Measurements from ENCODE around the gene KIF9. TPM values are rescaled to one million over a fixed set of nuclear protein-coding genes. Genes with fewer than 3 reads are reported as not detected.

The KIF9 gene
- total and polyA plus RNA-seq, 8 donors = under 0.01 to 46.3 (median 12.8) TPM; not detected in 1

- 84 to 91% (median 86%) methylated on average over 8 to 9 of the region's 9 CpGs for WGBS, 5 donors
- Histone ChIP-seq H3K36me3 (no peaks in the 10 kb centered on the region), H3K27ac (no peak overlapping the region), H3K4me3 (no peak overlapping the region), H3K4me1 (no peaks in the 10 kb centered on the region), H3K27me3 (no peaks in the 10 kb centered on the region), H3K9me3 (no peaks in the 10 kb centered on the region)
- no peak for DNase-seq
- TF ChIP-seq POLR2AphosphoS5 (IDR thresholded peaks at IDR 0.05) (no peak), EP300 (IDR thresholded peaks at IDR 0.05) (no peak), CTCF (IDR thresholded peaks at IDR 0.05) (no peak), POLR2A (IDR thresholded peaks at IDR 0.05) (no peak)
- intact Hi-C loops (cut with DNase I; ENCODE audit: low total_unique reads) = no loop called here
Measured at GRCh38 chr3:47243419-47244147, 39.0 kb downstream of the KIF9 start.

GRCh38 chr3:47239929-47240328 lies 42.7 kb downstream of the KIF9 start:
- intact Hi-C loops (cut with DNase I; ENCODE audit: low total_unique reads) = no loop called here
- no peaks in the 10 kb centered on the region for H3K36me3 ChIP-seq
- no peak overlapping the region for H3K4me3 ChIP-seq
- no peaks in the 10 kb centered on the region for H3K9me3 ChIP-seq
- TF ChIP-seq POLR2A (IDR thresholded peaks at IDR 0.05) = no peak
- TF ChIP-seq POLR2AphosphoS5 (IDR thresholded peaks at IDR 0.05) = no peak
- no peak for TF ChIP-seq EP300 (IDR thresholded peaks at IDR 0.05)
- TF ChIP-seq CTCF (IDR thresholded peaks at IDR 0.05) = no peak
- no peak overlapping the region for H3K27ac ChIP-seq
- no peaks in the 10 kb centered on the region for H3K4me1 ChIP-seq
- DNase-seq = no peak
- H3K27me3 ChIP-seq = no peaks in the 10 kb centered on the region
- 67 to 90% (median 86%) methylated on average over 1 to 6 of the region's 6 CpGs for WGBS, 5 donors

GRCh38 chr3:47238017-47238416 lies 44.6 kb downstream of the KIF9 start:
- Histone ChIP-seq H3K4me1 (no peaks in the 10 kb centered on the region), H3K9me3 (no peaks in the 10 kb centered on the region)
- 87 to 98% (median 92%) methylated on average over 3 of the region's 3 CpGs for WGBS, 5 donors

GRCh38 chr3:47228088-47228487 lies 54.5 kb downstream of the KIF9 start:
- Histone ChIP-seq H3K4me1 (peaks cover 0 to 7% (median 0%) of the 10 kb centered on the region in 4 donors), H3K27ac (no peak overlapping the region), H3K36me3 (no peaks in the 10 kb centered on the region), H3K27me3 (no peaks in the 10 kb centered on the region), H3K9me3 (no peaks in the 10 kb centered on the region), H3K4me3 (no peak overlapping the region)
- TF ChIP-seq POLR2AphosphoS5 (IDR thresholded peaks at IDR 0.05) (no peak), CTCF (IDR thresholded peaks at IDR 0.05) (no peak), POLR2A (IDR thresholded peaks at IDR 0.05) (no peak), EP300 (IDR thresholded peaks at IDR 0.05) (no peak)
- no peak for DNase-seq
- intact Hi-C loops (cut with DNase I; ENCODE audit: low total_unique reads) = no loop called here
- 20 to 63% (median 59%) methylated on average over 1 of the region's 1 CpG for WGBS, 5 donors

More at GRCh38 chr3:47238017-47238416, 44.6 kb downstream of the KIF9 start:
- TF ChIP-seq POLR2AphosphoS5 (IDR thresholded peaks at IDR 0.05) = no peak
- TF ChIP-seq POLR2A (IDR thresholded peaks at IDR 0.05) = no peak
- TF ChIP-seq CTCF (IDR thresholded peaks at IDR 0.05) = no peak
- no peak for TF ChIP-seq EP300 (IDR thresholded peaks at IDR 0.05)
- Histone ChIP-seq H3K27me3 (no peaks in the 10 kb centered on the region), H3K4me3 (no peak overlapping the region), H3K36me3 (no peaks in the 10 kb centered on the region), H3K27ac (no peak overlapping the region)
- no peak for DNase-seq
- intact Hi-C loops (cut with DNase I; ENCODE audit: low total_unique reads) = no loop called here
